Progenitor cell of endocrine pancreas (in vitro differentiated cells): ENCODE data around the gene CLDN14. TPM values are rescaled to one million over a fixed set of nuclear protein-coding genes. Genes with fewer than 3 reads are reported as not detected.

Experiments
- DNase-seq: peaks from one replicate; pipeline ENCODE4 v3.0.0; 2021; ENCODE audit warnings: low spot score; ENCODE audit not compliant: unreplicated experiment
- H3K27ac Mint-ChIP-seq: 2 replicates; pipeline ENCODE4 v1.8.0; 2021; ENCODE audit warnings: mild to moderate bottlenecking, moderate library complexity, mixed read lengths
- H3K27me3 Mint-ChIP-seq: 2 replicates; pipeline ENCODE4 v1.8.0; 2021; ENCODE audit warnings: mixed read lengths
- H3K36me3 Mint-ChIP-seq: 2 replicates; pipeline ENCODE4 v1.8.0; 2022; ENCODE audit warnings: mixed read lengths; ENCODE audit not compliant: insufficient read depth
- H3K4me1 Mint-ChIP-seq: 2 replicates; pipeline ENCODE4 v1.8.0; 2021; ENCODE audit warnings: low read depth, mixed read lengths
- H3K4me3 Mint-ChIP-seq: 2 replicates; pipeline ENCODE4 v1.8.0; 2021; ENCODE audit warnings: low read depth, mild to moderate bottlenecking, moderate library complexity, mixed read lengths
- H3K9me3 Mint-ChIP-seq: 2 replicates; pipeline ENCODE4 v1.8.0; 2021; ENCODE audit warnings: low read depth, mixed read lengths
- CTCF ChIP-seq: fragments of 200-600 bp; sonication (generic); IDR thresholded peaks from one replicate; pipeline ENCODE4 v1.5.0; 2021; ENCODE audit warnings: antibody characterized with exemption, mild to moderate bottlenecking; ENCODE audit not compliant: unreplicated experiment
- total RNA-seq: library from RNA; stranded (reverse); gene quantifications from 2 replicates; pipeline ENCODE4 v1.2.1, GENCODE V29; 2021

CLDN14 gene
- total RNA-seq, 1 donor from 2014 or later: not detected

DNA sequence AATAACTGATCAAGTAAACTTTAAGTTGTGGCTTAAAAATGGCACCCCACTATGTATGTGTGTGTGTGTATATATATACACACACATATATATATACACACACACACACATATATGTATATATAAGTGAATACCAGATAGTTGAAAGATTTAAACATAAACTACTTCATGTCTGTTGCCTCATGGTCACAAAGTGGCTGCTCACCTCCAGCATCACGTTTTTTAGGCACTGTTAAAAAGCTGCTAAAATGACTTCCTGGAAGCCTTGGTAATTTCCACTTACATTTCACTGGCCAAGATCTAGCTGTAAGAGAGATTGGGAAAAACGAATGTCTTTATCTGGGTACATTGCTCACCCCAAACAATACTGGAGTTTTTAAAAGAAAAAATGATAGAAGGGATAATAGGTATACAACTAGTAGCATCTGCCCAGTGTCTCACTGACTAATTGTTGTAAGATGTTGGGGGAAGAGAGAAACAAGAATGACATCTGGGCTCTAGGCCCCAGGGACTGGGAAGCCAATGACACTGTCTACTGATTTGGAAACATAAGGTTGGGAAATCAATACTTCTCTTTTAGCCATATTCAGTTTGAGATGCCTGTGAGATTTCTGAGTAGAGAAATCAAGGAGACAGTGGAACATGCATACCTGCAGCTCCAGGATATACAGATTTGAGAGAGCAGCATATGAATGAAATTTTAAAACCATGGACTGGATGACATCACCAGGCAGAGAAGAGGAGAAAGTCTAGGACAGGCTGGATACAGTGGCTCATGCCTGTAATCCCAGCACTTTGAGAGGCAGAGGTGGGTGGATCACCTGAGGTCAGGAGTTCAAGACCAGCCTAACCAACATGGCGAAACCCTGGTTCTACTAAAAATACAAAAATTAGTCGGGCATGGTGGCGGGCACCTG lies 42.8 kb downstream of the CLDN14 start:
- Mint-ChIP-seq H3K27ac (no peak overlapping the region), H3K4me3 (no peak overlapping the region), H3K36me3 (no peaks in the 10 kb centered on the region), H3K9me3 (no peaks in the 10 kb centered on the region), H3K27me3 (no peaks in the 10 kb centered on the region), H3K4me1 (peaks cover 16% of the 10 kb centered on the region)
- TF ChIP-seq CTCF: no peak
- no peak for DNase-seq

DNA sequence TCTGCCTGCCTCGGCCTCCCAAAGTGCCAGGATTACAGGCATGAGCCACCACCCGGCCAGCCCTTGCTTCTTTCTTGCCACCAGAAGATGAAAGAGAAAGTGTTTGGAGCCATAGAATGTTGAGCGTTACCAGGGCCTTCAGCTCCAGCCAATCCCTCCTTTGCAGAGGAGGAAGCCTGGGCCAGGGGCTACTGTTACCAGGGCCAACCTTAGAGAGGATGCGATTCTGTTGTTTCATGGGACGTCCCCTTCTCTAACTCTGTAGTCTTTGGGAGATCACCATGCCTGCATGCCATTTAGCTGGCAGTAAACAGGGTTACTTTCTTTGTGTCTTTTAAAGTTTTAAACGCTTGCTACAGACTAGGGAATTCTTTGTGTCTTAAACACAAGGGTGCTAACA lies 45.8 kb downstream of the CLDN14 start:
- Mint-ChIP-seq H3K9me3 (no peaks in the 10 kb centered on the region), H3K27me3 (no peaks in the 10 kb centered on the region), H3K27ac (peak overlapping the region; percentile 42), H3K4me3 (no peak overlapping the region), H3K36me3 (no peaks in the 10 kb centered on the region), H3K4me1 (peaks cover 28% of the 10 kb centered on the region)
- DNase-seq: no peak
- no peak for TF ChIP-seq CTCF

GRCh38 chr21:36433059-36433709 lies 46.7 kb downstream of the CLDN14 start:
- Mint-ChIP-seq H3K4me1 (peaks cover 29% of the 10 kb centered on the region), H3K4me3 (no peak overlapping the region), H3K27me3 (no peaks in the 10 kb centered on the region), H3K9me3 (no peaks in the 10 kb centered on the region), H3K36me3 (no peaks in the 10 kb centered on the region), H3K27ac (no peak overlapping the region)
- DNase-seq: no peak
- TF ChIP-seq CTCF: no peak

DNA sequence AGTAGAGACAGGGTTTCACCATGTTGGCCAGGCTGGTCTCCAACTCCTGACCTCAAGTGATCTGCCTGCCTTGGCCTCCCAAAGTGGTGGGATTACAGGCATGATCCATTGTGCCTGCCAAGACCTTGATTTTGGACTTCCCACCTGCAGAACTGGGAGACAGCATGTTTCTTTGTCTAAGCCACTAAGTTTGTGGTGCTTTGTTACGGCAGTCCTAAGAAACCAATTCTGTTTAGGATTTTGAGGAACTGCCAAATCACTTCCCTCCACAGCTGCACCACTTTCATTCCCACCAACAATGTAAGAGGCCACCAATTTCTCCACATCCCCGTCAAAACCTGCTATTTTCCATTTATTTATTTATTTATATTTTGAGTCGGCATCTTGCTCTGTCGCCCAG lies 48.7 kb downstream of the CLDN14 start:
- no peaks in the 10 kb centered on the region for H3K36me3 Mint-ChIP-seq
- H3K27ac Mint-ChIP-seq: no peak overlapping the region
- no peak for DNase-seq
- H3K4me1 Mint-ChIP-seq: peaks cover 29% of the 10 kb centered on the region
- no peaks in the 10 kb centered on the region for H3K9me3 Mint-ChIP-seq
- H3K27me3 Mint-ChIP-seq: no peaks in the 10 kb centered on the region
- TF ChIP-seq CTCF: no peak
- H3K4me3 Mint-ChIP-seq: no peak overlapping the region

- Mint-ChIP-seq H3K36me3 (no peaks in the 10 kb centered on the region), H3K9me3 (no peaks in the 10 kb centered on the region), H3K27ac (no peak overlapping the region), H3K4me1 (peaks cover 29% of the 10 kb centered on the region), H3K27me3 (no peaks in the 10 kb centered on the region), H3K4me3 (no peak overlapping the region)
- no peak for DNase-seq
- no peak for TF ChIP-seq CTCF
Observed at GRCh38 chr21:36430841-36431240, 49.1 kb downstream of the CLDN14 start.
